ENCODE data around the gene PNRC2. TPM values are rescaled to one million over a fixed set of nuclear protein-coding genes. Genes with fewer than 3 reads are reported as not detected.
"Not testable (repeated sequence)": the region's sequence is repeated elsewhere in the genome, so short reads cannot be mapped to it uniquely, and the experiment has no call there.

PNRC2 gene
- total RNA-seq, 2 donors from 2014 or later, result 112 to 125 TPM

DNA sequence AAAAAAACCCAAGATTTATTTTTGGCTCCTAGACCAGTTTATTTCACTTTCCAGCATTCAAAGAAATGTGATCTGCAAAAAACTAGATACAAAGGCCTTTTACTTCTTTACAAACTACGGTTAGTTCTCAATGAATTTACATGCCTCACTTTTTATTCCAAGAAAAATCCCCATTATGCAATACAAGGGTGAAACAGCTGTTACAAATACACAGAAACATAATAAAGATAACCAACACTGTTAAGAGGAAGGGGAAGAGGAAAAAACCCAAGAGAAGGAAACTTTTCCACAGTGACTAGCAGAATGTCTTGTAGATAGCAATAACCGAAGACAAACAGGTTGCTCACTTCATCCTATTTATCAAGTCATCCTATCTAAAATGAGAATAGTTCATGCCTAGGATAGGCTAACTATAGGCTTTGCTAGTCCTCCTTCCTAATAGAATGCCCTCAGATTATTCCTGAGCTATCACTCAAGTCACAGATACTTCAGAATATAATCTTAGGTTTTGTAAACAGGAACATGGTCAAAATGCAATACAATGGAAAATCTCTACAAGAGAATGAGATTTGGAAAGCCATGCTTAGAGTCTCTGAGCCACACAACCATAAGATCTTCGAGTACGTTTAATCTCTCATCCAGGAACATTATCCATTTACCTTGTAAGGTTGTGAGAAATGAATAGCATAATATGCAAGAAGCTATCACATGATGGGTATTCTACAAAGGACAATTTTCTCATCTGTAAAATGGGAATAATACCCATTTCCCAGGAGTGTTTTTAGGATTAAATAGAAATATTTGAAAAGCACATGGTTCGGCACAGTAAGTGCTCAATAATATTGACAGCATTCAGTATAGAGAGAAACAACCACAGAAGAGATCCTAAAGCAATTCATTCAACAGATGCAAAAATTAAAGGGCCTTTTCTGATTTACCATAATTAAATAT is 5.4 kb downstream of the PNRC2 start:
- Mint-ChIP-seq H3K36me3 (ENCODE audit: low read depth) (peaks cover 100% of the 10 kb centered on the region), H3K4me1 (peaks cover 22% of the 10 kb centered on the region), H3K4me3 (peak overlapping the region; percentile 49)

DNA sequence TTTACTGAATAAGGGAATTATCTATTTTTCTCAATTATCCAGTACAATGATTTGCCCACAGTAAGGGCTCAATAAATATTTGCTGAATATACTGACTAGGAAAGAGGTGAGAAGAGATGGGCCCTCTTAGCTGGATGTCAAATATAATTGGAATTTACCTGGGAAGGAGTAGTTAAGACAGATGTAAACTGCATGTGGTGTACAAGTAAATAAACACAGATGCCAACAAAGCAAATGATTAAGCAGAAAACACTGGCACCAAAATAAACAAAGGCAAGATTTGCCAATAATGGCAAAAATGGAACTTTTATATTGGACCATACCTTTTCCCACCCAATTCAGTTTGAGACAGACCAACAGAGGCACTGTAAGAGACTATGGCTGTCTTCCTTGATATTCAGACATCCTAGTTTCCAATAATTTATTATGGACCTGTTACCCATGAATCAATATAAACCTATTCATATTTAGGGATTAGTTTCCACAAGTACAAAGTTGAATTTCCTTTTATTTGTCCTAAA is 7.4 kb downstream of the PNRC2 start:
- H3K27ac Mint-ChIP-seq, result peak overlapping the region; percentile 41
- peaks cover 19% of the 10 kb centered on the region for H3K4me1 Mint-ChIP-seq
- H3K9me3 Mint-ChIP-seq, result no peaks in the 10 kb centered on the region
- no peak for ATAC-seq (replicated peaks)
- H3K36me3 Mint-ChIP-seq (ENCODE audit: low read depth), result peaks cover 100% of the 10 kb centered on the region
- H3K27me3 Mint-ChIP-seq, result no peaks in the 10 kb centered on the region
- no peak overlapping the region for H3K4me3 Mint-ChIP-seq

More for the DNA sequence above, 5.4 kb downstream of the PNRC2 start:
- Mint-ChIP-seq H3K9me3 (no peaks in the 10 kb centered on the region), H3K27me3 (no peaks in the 10 kb centered on the region), H3K27ac (peak overlapping the region; percentile 70)
- ATAC-seq (replicated peaks), result no peak

DNA sequence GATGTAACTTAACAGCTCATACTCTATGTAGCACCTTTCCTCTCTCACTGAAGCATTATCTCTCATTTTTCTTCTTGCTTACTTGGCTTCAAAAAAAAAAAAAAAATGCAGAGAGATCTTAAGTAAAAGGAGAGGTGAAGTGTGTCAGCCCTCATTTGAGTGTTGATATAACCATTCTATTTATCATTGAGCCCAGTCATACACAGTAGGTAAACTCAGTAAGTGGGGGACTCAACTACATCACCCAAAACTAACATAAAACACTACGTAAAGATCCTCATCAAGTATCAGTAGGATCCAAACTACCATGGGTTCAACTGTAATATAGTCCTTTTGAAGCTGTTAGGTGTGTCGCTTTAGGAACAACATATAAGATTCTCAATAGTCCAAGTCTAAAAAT is 8.2 kb downstream of the PNRC2 start:
- peaks cover 19% of the 10 kb centered on the region for H3K4me1 Mint-ChIP-seq
- peak overlapping the region; percentile 41 for H3K27ac Mint-ChIP-seq
- H3K9me3 Mint-ChIP-seq, result no peaks in the 10 kb centered on the region
- peaks cover 100% of the 10 kb centered on the region for H3K36me3 Mint-ChIP-seq (ENCODE audit: low read depth)
- no peaks in the 10 kb centered on the region for H3K27me3 Mint-ChIP-seq
- H3K4me3 Mint-ChIP-seq, result no peak overlapping the region
- no peak for ATAC-seq (replicated peaks)

DNA sequence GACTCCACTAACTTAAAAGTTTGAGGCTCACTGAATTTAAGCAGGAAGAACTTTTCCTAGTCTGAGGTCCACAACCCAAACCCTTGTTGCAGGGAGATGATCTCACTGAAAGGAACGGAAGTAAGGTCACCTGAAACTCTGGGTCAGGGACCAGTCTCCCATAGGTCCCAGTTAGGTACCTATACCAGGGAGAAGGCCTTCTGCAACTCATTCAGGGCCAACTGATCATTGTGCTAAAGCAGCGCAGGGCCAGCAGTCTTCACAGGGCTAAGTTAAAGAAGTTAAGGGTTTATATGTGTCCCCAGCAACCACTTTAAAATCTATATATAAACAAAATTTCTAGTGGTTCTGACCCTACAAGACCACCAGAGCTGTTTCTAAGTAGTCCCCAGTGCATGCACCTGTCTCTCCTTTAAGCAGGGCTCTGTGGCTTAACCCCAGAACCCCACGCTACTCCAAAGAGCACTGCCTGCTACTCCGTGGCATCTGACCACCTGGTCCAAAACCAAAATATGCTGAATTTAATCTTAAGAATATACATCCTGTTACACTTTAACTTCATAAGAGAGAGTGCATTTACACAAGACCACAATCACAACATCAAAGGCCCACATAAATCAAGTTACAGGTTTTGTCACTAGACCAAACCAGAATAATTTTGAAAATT is 17.7 kb downstream of the PNRC2 start:
- peak overlapping the region; percentile 96 for H3K4me3 Mint-ChIP-seq
- H3K27me3 Mint-ChIP-seq, result no peaks in the 10 kb centered on the region
- peaks cover 83% of the 10 kb centered on the region for H3K36me3 Mint-ChIP-seq (ENCODE audit: low read depth)
- ATAC-seq (replicated peaks), result no peak
- H3K4me1 Mint-ChIP-seq, result peaks cover 39% of the 10 kb centered on the region
- H3K9me3 Mint-ChIP-seq, result no peaks in the 10 kb centered on the region
- H3K27ac Mint-ChIP-seq, result peak overlapping the region; percentile 94

DNA sequence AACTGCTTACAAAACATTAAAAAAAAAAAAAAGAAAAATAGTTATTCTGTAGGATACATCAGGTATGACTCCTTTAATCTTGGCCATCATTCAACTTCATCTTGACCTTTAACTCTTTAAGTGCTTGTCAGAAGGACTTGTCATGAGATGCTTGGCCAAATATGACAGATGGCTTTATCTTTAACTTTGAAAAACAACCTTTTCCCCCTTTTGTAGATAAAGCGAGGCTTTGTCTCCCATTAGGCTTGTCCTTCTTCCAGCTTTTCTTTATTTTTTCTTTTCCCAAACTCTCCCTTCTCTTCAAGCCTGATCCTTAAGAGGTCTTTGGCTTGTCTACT is 18.2 kb downstream of the PNRC2 start:
- Mint-ChIP-seq H3K27me3 (no peaks in the 10 kb centered on the region), H3K4me3 (peak overlapping the region; percentile 96), H3K4me1 (peaks cover 39% of the 10 kb centered on the region), H3K36me3 (ENCODE audit: low read depth) (peaks cover 78% of the 10 kb centered on the region), H3K27ac (peak overlapping the region; percentile 94), H3K9me3 (no peaks in the 10 kb centered on the region)
- no peak for ATAC-seq (replicated peaks)

DNA sequence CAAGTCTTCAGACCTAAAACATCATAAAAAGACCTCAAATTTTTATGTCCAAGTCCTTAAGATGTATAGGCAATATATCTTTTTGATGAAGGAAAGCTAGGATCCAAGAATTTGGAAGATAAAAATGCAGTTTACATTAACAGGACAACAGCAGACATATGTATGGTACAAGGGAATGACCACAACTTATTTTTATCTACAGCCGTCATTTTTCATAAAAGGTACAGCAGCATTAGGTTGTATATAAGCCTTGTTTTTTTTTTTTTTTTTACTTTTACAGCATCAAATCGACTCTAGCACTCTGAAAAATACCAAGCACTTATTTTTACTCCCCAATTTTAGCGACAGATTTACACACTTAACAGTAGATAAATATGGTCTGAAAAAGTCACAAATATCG is 19.2 kb downstream of the PNRC2 start:
- no peak for ATAC-seq (replicated peaks)
- no peaks in the 10 kb centered on the region for H3K27me3 Mint-ChIP-seq
- H3K4me1 Mint-ChIP-seq, result peaks cover 39% of the 10 kb centered on the region
- H3K9me3 Mint-ChIP-seq, result no peaks in the 10 kb centered on the region
- peak overlapping the region; percentile 96 for H3K4me3 Mint-ChIP-seq
- peaks cover 69% of the 10 kb centered on the region for H3K36me3 Mint-ChIP-seq (ENCODE audit: low read depth)
- peak overlapping the region; percentile 94 for H3K27ac Mint-ChIP-seq

DNA sequence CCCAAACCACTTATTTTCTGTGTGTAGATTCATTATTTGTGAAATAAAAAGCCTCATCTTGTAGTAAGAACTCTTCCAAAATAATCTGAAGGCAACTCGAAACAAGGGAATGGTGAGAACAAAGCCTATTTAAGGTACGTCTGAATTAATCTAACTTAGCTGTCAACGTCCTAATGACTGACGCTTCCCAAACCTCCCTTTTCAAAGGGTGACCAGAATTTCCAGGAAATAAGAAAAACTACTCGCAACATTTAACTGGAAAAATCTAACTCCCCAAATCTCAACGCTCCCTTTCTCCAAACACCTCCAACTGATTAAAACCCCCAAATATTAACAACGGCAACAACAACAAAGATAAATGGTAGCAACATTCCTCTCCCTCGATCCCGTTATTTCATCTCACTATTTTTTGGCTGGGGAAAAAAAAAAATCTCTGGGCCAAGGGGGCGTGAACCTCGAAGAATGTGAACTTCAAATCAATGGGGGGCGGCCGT is 19.8 kb downstream of the PNRC2 start:
- no peaks in the 10 kb centered on the region for H3K27me3 Mint-ChIP-seq
- H3K27ac Mint-ChIP-seq, result peak overlapping the region; percentile 94
- H3K36me3 Mint-ChIP-seq (ENCODE audit: low read depth), result peaks cover 62% of the 10 kb centered on the region
- H3K9me3 Mint-ChIP-seq, result no peaks in the 10 kb centered on the region
- no peak for ATAC-seq (replicated peaks)
- peak overlapping the region; percentile 96 for H3K4me3 Mint-ChIP-seq
- H3K4me1 Mint-ChIP-seq, result peaks cover 35% of the 10 kb centered on the region

DNA sequence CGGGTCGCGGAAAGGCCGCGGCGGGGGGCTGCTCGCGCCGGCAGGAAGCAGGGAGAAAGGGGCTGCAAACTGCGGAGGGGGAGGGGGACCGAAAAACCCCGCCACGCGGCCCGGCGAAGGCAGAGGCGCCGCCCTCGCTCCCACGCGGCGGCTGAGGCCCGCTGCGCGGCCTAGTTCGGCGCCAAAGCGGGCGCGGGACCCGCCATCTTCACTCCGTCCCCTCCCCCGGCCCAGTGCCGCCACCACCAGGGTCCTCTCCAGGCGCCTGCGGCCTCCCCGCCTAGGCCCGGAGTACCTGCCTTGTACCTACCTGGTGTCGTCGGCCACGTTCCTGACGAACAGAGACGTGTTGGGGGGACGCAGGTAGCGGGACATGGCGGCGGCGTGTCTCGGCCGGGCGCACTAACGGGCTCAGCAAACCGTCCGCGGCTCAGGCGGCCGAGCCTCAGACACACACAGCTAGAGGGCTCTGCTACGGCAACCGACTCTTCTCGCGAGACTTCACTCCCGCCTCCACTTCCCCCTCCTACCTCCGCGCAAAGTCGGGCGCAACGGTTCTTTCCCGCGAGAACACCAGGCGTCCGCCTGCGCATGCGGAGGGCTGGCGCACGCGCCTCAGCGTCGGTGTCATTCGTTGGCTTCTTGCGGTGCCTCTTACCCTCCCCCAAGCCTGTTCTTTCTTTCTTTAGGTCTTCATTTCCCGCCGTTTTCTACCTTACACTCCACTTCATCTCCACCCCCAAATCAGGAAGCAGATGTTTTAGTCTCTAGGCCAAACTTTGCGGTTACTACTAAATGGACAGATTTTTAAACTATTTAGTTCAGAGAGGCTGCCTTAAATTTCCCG is 20.5 kb downstream of the PNRC2 start, which contains the start of gene SRSF10:
Gene SRSF10, minus strand, starts transcription at position 447 of the 847 bp plus-strand sequence. Its CDS starts 72 bp downstream, at position 375.
- ATAC-seq (replicated peaks), result peak; percentile 96
- Mint-ChIP-seq H3K9me3 (no peaks in the 10 kb centered on the region), H3K4me3 (peak within 1 kb of the TSS; percentile 96), H3K27me3 (no peaks in the 10 kb centered on the region), H3K36me3 (ENCODE audit: low read depth) (peaks cover 56% of the 10 kb centered on the region), H3K27ac (peak within 1 kb of the TSS; percentile 94), H3K4me1 (peaks cover 34% of the 10 kb centered on the region)

DNA sequence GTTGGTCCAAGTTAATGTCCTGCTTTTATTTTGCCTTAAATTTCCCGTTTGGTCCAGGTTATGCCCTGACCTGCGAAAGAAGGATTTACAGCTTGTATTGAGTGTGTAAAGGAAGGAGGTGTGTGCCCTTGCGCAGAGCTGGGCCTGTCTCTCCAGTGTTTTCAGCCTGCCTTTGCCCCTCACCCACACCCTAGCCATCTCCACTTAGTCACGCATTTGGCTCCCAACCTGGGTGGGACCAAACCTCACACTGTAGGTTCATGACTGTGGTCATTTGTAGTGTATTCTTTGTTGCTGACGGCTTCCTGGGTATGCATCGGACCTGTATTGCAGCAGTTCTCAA is 21.1 kb downstream of the PNRC2 start:
- Mint-ChIP-seq H3K27ac (peak overlapping the region; percentile 94), H3K4me3 (peak overlapping the region; percentile 96), H3K27me3 (no peaks in the 10 kb centered on the region), H3K4me1 (peaks cover 31% of the 10 kb centered on the region), H3K9me3 (no peaks in the 10 kb centered on the region), H3K36me3 (ENCODE audit: low read depth) (peaks cover 50% of the 10 kb centered on the region)
- ATAC-seq (replicated peaks), result peak; percentile 57

DNA sequence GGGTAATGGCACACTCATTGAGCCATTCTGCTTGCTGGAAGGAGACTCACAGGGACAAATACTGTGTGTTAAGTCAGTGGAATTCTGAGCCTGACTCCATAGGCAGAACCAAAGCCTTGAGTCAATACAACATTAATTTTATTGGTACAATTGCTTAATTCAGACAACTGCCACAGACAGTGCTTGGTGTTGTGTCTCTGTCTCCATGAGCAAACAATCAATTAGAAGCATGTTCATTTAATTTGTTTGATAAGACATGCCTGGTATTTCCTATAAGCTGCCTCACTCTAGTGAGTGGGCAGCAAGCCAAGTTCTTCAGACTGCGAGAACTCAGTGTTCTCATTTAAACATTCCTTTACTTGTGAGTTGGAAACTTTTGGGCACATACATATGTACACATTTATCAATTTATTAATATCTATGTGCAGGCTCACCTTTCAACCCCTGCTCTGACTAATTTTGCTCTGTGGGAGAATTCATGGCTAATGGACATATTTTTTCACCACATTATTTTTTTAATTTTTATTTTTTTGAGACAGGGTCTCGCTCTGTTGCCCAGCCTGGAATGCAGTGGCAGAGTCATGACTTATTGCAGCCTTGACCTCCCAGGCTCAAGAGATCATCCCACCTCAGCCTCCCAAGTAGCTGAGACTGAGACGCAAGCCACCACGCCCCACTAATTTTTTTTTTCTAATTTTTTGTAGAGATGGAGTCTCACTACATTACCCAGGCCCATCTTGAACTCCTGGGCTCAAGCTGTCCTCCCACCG is 25.0 kb downstream of the PNRC2 start:
- Mint-ChIP-seq H3K36me3 (ENCODE audit: low read depth) (peaks cover 11% of the 10 kb centered on the region), H3K27me3 (no peaks in the 10 kb centered on the region), H3K9me3 (no peaks in the 10 kb centered on the region), H3K4me3 (no peak overlapping the region), H3K27ac (no peak overlapping the region), H3K4me1 (peaks cover 9% of the 10 kb centered on the region)
- ATAC-seq (replicated peaks), result no peak

DNA sequence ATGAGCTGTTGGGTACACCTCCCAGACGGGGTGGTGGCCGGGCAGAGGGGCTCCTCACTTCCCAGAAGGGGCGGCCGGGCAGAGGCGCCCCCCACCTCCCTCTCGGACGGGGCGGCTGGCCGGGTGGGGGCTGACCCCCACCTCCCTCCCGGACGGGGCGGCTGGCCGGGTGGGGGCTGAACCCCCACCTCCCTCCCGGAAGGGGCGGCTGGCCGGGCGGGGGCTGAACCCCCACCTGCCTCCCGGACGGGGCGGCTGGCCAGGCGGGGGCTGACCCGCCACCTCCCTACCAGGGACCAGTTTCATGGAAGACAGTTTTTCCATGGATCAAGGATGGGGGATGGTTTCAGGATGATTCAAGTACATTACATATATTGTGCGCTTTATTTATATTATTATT is 27.4 kb downstream of the PNRC2 start:
- not testable (repeated sequence) for H3K9me3 Mint-ChIP-seq; H3K4me1 Mint-ChIP-seq; H3K36me3 Mint-ChIP-seq (ENCODE audit: low read depth); H3K27ac Mint-ChIP-seq; ATAC-seq (replicated peaks); H3K27me3 Mint-ChIP-seq; H3K4me3 Mint-ChIP-seq

DNA sequence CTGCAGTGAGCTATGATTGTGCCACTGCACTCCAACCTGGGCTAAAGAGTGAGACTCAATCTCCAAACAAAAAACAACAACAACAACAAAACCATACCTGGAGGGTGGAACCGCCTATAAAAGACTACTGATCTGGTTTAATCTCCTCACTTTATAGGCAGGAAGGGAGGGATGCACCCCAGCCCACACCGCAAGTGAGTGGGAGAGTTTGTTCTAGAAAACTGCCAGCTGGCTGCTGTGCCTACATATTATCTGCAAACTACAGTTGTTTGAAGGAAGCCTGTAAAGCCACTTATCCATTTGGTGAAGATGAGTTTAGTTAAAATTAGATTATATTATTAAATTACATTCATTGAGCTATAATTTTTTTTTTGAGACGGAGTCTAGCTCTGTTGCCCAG is 29.6 kb downstream of the PNRC2 start:
- H3K27me3 Mint-ChIP-seq, result no peaks in the 10 kb centered on the region
- H3K27ac Mint-ChIP-seq, result no peak overlapping the region
- ATAC-seq (replicated peaks), result no peak
- no peaks in the 10 kb centered on the region for H3K4me1 Mint-ChIP-seq
- H3K36me3 Mint-ChIP-seq (ENCODE audit: low read depth), result no peaks in the 10 kb centered on the region
- H3K9me3 Mint-ChIP-seq, result no peaks in the 10 kb centered on the region
- no peak overlapping the region for H3K4me3 Mint-ChIP-seq

DNA sequence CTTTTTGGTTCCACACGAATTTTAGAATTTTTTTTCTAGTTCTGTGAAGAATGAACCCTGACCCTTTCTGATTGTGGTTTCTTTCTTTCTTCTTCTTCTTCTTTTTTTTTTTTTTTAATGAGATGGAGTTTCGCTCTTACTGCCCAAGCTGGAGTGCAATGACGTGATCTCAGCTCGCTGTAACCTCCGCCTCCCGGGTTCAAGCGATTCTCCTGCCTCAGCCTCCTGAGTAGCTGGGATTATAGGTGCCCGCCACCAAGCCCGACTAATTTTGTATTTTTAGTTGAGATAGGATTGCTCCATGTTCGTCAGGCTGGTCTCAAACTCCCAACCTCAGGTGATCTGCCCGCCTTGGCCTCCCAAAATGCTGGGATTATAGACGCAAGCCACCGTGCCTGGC is 32.4 kb downstream of the PNRC2 start:
- H3K9me3 Mint-ChIP-seq; H3K27ac Mint-ChIP-seq; H3K36me3 Mint-ChIP-seq (ENCODE audit: low read depth); H3K4me3 Mint-ChIP-seq; H3K27me3 Mint-ChIP-seq; H3K4me1 Mint-ChIP-seq; ATAC-seq (replicated peaks): not testable (repeated sequence)
